ENCODE results near the gene CALML5.

Gene CALML5

GRCh38 chr10:5514226-5514850, 15.0 kb upstream of the CALML5 start:
- DNase-seq, result no peak

DNA sequence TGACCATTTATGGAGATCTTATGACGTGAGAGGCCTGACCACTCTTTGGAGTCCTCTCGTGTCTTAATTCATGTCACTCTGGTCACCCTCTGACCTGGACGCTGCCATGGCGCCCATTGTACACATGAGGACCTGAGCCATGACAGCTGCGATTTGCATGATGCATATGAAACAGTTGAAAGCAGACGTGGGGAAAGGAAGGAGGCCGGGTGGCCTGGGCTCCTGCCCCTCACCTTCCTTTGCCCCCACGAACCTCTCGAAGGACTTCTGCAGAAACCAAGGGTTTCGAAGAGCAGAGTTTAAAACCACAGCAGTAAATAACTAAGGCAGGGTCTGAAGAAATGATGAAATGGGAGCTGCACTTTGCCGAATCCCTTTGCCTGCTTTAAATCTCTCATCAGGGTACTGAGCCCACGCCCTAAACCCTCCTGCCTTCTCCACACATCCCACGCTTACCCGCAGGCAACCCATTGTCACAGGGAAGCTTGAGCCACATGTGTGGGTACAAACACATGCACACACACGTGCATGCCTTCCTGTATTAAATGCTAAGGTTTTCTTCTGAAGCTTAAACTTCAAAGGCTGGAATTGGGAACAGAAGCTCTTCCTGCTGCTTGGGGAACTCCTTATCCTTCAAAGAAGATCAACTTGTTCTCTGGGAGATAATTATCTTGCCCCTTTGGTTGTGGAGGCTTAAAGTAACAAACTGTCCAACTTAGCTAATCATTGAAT, 13.7 kb upstream of the CALML5 start:
- DNase-seq, result no peak

- no peak for DNase-seq
These were observed 13.0 kb upstream of the CALML5 start for GRCh38 chr10:5512331-5512730.

GRCh38 chr10:5511885-5512280, 12.5 kb upstream of the CALML5 start:
- no peak for DNase-seq

DNA sequence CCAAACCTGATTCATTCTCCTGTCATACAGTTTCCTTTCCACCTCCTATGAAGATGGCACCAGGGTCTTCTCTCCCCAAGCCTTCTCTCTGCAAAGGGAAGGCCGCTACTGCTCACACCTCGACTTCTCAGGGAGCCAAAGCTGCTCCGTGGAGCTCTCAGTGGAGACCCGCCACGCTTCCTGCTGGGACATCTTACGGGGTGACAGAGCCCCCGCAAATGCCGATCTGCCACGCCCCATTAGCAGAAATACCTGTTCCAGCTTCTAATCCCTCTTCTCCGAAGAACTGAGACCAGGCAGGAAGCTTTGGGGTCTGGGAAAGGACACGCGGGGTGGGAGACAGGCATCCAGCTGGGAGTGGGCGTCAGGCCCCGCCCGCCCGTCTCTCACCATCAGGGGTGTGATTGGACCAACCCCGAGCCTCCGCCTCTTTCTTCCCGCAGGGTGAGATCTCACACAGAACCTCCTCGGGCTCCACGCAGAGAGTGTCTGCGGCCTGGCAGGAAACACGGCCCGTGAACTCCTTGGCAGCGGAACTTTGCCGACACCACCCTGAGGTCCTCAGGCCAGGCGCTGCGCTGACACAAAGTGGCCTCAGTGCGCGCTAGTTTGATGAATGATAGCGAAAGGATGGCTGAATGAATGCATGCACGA, 12.0 kb upstream of the CALML5 start:
- no peak for DNase-seq

GRCh38 chr10:5510281-5511072, 11.1 kb upstream of the CALML5 start:
- DNase-seq, result no peak

- no peak for DNase-seq
These were observed 10.3 kb upstream of the CALML5 start for GRCh38 chr10:5509691-5510090.

GRCh38 chr10:5509236-5509635, 9.9 kb upstream of the CALML5 start:
- DNase-seq, result no peak

- no peak for DNase-seq
These were observed 9.4 kb upstream of the CALML5 start for GRCh38 chr10:5508786-5509185.

DNA sequence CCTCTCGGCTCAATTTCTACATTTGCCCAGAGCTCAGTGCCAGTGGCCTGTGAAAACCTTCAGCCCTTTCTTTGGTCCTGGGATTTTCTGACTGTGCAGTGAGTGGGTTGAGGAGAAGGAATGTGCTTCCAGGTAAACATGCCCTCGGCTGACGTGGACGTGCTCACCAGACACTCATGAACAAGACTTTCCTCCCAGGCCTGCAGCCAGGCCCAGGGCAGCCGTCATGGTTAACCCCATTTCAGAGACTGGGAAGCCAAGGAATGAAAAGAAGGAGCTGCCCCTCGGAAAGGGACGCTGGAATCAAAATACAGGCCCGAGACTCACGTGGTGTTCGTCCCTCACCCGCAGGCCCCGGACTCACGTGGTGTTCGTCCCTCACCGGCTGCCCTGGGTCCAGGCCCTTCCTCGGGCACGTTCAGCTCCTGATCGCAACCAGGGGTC, 8.8 kb upstream of the CALML5 start:
- no peak for DNase-seq

GRCh38 chr10:5507649-5508131, 8.3 kb upstream of the CALML5 start:
- DNase-seq, result no peak

DNA sequence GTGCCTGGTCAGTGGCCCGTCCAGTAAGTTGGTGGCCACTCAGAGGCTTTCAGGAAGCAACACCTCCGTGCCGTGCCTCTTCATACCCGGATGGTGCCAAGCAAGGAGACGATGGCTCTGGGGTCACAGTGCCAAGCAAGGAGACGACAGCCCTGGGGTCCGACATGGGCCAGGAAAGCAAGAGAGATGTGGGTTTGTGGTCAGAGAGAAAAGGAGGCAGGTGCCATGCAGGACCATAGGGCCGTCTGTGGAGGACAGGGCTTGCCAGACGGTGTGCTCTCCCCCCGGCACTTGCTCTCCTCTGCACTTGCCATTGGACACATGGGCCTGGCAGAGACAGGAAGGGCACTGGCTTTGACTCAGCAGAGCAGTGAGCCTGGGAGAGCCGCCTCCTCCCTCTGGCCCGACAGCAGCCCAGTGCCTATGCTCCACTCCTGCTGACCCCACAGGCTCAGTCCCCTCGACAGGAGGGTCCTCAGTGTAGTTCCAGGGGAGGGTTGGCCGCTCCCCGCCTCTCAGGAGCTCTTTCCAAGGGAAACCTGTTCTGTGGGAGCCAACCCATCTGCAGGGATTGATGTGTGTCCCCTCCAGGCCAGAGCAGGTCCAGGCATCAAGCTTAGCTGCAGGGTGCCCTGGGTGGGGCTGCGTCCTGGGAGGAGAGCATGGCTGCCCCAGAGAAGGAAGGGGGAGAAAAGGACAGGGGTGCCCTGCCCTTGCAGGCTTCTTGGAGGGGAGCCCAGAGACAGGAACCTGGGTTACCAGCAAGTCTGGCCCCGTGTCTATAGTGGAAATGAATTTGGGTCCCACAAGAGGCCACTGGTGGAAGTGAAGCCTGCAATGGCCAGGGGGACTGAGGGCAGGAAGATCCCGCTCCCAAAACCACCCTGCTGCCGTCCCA, 7.6 kb upstream of the CALML5 start:
- DNase-seq, result no peak

GRCh38 chr10:5506246-5506645, 6.9 kb upstream of the CALML5 start:
- DNase-seq, result no peak

GRCh38 chr10:5504146-5505072, 5.0 kb upstream of the CALML5 start:
- DNase-seq, result no peak

DNA sequence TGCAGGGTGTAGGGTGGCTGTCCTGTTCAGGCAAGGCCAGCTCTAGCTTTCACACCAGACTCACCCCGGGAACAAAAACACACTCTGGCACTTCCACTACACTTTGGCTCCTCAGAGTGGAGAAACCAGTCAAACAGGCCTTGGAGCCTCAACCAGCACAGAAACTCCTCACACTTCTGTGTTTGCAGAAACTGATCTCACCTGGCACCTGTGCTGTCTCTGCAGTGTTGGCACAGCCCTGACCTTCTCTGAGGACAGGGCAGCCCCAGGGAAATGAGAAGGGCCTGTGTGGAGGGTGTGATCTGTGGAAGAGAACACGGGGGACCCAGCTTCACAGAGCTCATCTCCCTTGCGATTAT, 4.1 kb upstream of the CALML5 start:
- DNase-seq, result no peak

- no peak for DNase-seq
These were observed 3.5 kb upstream of the CALML5 start for GRCh38 chr10:5502571-5503476.

DNA sequence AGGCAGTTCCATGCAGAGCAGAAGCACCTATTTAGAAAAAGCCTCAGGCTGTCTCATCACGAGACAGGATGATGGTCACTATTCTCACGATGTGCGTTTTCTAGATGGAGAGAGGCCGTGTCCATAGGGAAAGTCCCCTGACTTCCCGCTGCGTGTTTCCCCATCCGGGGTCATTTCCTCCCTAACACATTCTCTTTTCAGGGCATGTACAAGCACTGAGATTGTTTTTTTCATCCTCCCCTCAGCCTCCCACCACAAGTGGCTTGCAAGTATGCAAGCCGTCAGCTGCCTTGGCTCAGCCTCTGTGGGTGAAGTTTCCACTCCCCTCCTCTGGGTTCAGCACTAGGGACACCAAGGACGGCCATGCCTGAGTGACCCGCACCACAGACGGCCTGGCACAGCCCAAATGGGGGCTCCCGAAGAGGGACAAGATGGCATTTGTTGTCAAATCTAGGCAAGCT, 2.7 kb upstream of the CALML5 start:
- no peak for DNase-seq

GRCh38 chr10:5500910-5501309, 1.5 kb upstream of the CALML5 start:
- no peak for DNase-seq

GRCh38 chr10:5500162-5500670, 846 bp upstream of the CALML5 start:
- DNase-seq, result no peak
